ENCODE measurements around the gene APOC1. TPM values are rescaled to one million over a fixed set of nuclear protein-coding genes. Genes with fewer than 3 reads are reported as not detected.

Gene APOC1
- total RNA-seq, 1 donor from 2014 or later = 32.3 TPM

- DNase-seq (ENCODE audit: low spot score) = no peak
These were observed 41.4 kb downstream of the APOC1 start for GRCh38 chr19:44955505-44956439.

- DNase-seq (ENCODE audit: low spot score) = no peak
These were observed 43.1 kb downstream of the APOC1 start for GRCh38 chr19:44957526-44957925.

GRCh38 chr19:44958090-44958489, 43.7 kb downstream of the APOC1 start:
- DNase-seq (ENCODE audit: low spot score) = no peak

GRCh38 chr19:44959691-44960090, 45.3 kb downstream of the APOC1 start:
- no peak for DNase-seq (ENCODE audit: low spot score)

- DNase-seq (ENCODE audit: low spot score) = no peak
These were observed 46.7 kb downstream of the APOC1 start for GRCh38 chr19:44960906-44961728.

GRCh38 chr19:44961821-44962220, 47.4 kb downstream of the APOC1 start:
- DNase-seq (ENCODE audit: low spot score) = no peak

- no peak for DNase-seq (ENCODE audit: low spot score)
These were observed 53.7 kb downstream of the APOC1 start for GRCh38 chr19:44968118-44968517.

- no peak for DNase-seq (ENCODE audit: low spot score)
These were observed 54.3 kb downstream of the APOC1 start for GRCh38 chr19:44968670-44969069.

Other genes starting within 250 kb of the APOC1 start
- 3.7 TPM for gene CEACAM19, start 243.1 kb upstream of the APOC1 start, total RNA-seq
- not detected for gene CEACAM16, start 215.5 kb upstream of the APOC1 start, total RNA-seq
- 73.8 TPM for gene BCL3, start 165.9 kb upstream of the APOC1 start, total RNA-seq
- not detected for gene CBLC, start 136.7 kb upstream of the APOC1 start, total RNA-seq
- gene BCAM, start 105.5 kb upstream of the APOC1 start, total RNA-seq = 42.3 TPM
- gene NECTIN2, start 68.3 kb upstream of the APOC1 start, total RNA-seq = 103 TPM
- 60.5 TPM for gene TOMM40, start 23.4 kb upstream of the APOC1 start, total RNA-seq
- gene APOE, start 8.8 kb upstream of the APOC1 start, total RNA-seq = 162 TPM
- gene APOC4, start 27.6 kb downstream of the APOC1 start, total RNA-seq = not detected
- gene APOC2, start 31.4 kb downstream of the APOC1 start, total RNA-seq = 1.8 TPM
- gene CLPTM1, start 40.8 kb downstream of the APOC1 start, total RNA-seq = 109 TPM
- gene RELB, start 86.9 kb downstream of the APOC1 start, total RNA-seq = 17.7 TPM
- gene CLASRP, start 124.4 kb downstream of the APOC1 start, total RNA-seq = 78.3 TPM
- gene ZNF296, start 161.9 kb downstream of the APOC1 start, total RNA-seq = 0.61 TPM
- 18.3 TPM for gene GEMIN7, start 164.7 kb downstream of the APOC1 start, total RNA-seq
- gene PPP1R37, start 178.6 kb downstream of the APOC1 start, total RNA-seq = 22.0 TPM
- not detected for gene NKPD1, start 246.4 kb downstream of the APOC1 start, total RNA-seq